Stimulated activated naive CD4-positive, alpha-beta T cell (primary cell): ENCODE results near the gene HRH4.
A peak's percentile ranks its signal among the peaks of the same experiment; 100 is the strongest.

ENCODE experiments used
- DNase-seq, 6 experiments: peaks; one replicate each; lab custom pipeline; 2025; lab: John Stamatoyannopoulos, UW

HRH4 gene

GRCh38 chr18:24465486-24465885, 5.0 kb downstream of the HRH4 start:
- no peak for DNase-seq

GRCh38 chr18:24466771-24467170, 6.3 kb downstream of the HRH4 start:
- no peak for DNase-seq

GRCh38 chr18:24470022-24470618, 9.7 kb downstream of the HRH4 start:
- no peak for DNase-seq

GRCh38 chr18:24470805-24471204, 10.4 kb downstream of the HRH4 start:
- DNase-seq: no peak

GRCh38 chr18:24472591-24472990, 12.2 kb downstream of the HRH4 start:
- DNase-seq: no peak

- DNase-seq: no peak
These were observed 14.0 kb downstream of the HRH4 start for GRCh38 chr18:24474406-24474805.

- DNase-seq: no peak
These were observed 15.6 kb downstream of the HRH4 start for GRCh38 chr18:24475926-24476589.

- no peak for DNase-seq
These were observed 18.9 kb downstream of the HRH4 start for GRCh38 chr18:24479371-24479770.

DNA sequence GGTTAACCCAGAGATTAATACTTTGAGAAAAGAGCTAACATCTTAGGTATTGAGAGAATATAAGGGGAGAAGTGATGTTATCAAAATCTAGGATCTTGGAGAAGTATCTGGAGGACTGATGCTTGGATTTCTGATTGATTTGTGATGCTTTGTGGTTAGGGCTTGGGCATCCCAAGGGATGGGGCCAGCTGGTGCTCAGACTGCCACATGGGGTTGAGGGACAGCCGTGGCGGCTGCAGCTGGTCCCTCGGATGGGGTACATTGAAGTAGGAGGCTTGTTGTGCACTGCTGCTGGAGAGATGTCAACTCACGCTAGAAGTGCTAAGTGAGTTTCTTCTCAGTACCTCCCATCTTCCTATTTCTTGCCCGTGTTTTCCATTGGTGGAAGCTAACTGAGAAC, 22.4 kb downstream of the HRH4 start:
- DNase-seq: no peak

GRCh38 chr18:24485681-24486080, 25.2 kb downstream of the HRH4 start:
- DNase-seq: no peak

DNA sequence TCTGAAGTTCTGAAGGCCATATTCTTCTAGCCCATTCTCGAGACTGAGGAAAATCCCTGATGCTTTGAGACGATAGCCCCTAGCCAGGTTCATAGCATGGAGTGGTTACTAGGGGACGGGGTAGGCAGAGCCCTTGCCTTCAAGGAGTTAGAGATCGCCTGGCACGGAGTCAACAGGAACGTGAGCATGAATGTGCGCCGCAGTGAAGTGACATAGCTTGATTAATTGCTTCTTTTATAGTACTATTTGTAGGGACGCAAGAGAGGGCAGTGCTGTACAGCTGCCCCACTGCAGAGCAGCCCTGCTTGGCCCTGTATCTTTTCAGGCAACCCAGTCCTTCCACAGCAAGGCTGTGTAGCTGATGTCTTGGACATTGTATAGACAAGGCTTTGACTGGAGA, 26.2 kb downstream of the HRH4 start:
- no peak for DNase-seq

DNA sequence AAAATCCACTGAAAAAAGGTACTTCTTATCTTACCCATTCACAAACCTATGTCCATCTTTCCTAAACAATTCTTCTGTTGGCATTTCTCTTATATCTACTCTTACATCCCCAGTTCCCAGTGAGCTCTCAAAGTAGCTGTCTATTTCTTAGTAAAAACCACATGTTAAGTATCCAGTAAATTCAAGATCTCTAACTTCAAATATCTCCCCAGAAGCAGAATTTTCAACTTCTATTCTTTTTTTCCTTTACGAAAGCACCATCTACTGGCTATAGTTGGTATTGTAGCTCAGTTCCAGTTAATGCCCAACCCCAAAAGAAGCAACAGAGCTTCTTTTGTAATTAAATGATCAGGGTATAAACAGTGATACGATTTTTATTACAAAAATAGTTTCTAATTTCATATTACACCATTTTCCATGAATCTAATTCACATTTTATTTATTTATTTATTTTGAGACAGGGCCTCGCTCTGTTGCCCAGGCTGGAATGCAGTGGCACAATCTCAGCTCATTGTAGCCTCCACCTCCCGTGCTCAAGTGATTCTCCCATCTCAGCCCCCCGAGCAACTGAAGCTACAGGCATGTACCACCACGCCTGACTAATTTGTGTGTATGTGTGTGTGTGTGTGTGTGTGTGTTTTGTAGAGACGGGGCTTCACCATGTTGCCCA, 28.5 kb downstream of the HRH4 start:
- DNase-seq: peak in 2 of 6 experiments; percentile 16 to 44

- DNase-seq: no peak
These were observed 30.1 kb downstream of the HRH4 start for GRCh38 chr18:24490539-24490938.

- no peak for DNase-seq
These were observed 31.7 kb downstream of the HRH4 start for GRCh38 chr18:24491927-24492834.

GRCh38 chr18:24494586-24494985, 34.1 kb downstream of the HRH4 start:
- no peak for DNase-seq

DNA sequence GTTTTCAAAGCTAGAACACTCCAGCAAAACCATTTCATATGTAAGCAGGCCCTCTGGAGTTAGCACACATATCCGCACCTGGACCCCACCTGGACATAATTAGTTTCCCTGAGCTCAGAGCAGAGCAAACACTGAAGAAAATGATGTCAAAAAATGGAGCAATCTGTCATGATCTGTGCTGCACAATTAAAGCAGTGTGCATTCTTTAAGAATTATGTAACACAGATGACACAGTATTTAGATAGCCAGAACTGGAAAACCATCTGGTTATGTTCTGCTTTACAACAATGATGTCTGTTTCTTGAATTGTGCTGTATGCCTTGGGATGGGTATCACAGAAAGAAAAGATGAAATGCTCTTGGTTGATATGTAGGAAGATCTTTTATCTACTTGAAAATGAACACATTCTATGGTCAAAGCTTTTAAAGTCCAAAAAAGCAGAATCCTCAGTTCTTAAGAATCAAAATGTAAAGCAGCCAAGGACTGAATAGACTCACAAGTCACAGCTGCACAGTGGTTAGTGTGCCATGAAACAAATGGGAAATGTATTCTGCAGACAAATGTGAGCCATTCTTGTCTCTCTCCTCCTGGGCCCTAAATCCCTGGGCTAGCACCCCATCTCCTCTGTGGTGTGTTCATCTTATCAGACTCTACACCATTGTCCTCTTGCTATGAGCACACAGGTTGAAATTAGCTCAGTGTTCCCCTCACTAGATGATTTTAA, 36.8 kb downstream of the HRH4 start:
- DNase-seq: no peak

GRCh38 chr18:24499814-24500213, 39.4 kb downstream of the HRH4 start:
- no peak for DNase-seq

GRCh38 chr18:24500217-24500616, 39.8 kb downstream of the HRH4 start:
- no peak for DNase-seq

DNA sequence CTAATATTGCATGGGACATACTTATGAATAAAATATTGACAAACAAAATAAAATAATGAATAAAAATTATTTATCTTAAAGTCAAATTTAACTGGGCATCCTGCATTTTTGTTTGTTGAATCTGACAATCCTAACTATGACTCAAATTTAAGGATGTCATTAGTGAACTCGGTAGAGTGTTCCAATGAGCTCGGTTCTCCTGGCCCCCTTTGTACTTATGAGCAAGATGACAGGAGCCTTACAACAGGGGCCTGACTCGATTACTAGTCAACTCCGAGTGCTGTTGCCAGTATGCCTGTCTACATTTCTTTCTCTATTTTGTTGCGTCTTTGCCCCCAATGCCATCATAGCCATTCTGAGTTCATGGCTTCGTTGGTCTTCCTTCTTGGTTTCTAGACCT, 40.3 kb downstream of the HRH4 start:
- no peak for DNase-seq

DNA sequence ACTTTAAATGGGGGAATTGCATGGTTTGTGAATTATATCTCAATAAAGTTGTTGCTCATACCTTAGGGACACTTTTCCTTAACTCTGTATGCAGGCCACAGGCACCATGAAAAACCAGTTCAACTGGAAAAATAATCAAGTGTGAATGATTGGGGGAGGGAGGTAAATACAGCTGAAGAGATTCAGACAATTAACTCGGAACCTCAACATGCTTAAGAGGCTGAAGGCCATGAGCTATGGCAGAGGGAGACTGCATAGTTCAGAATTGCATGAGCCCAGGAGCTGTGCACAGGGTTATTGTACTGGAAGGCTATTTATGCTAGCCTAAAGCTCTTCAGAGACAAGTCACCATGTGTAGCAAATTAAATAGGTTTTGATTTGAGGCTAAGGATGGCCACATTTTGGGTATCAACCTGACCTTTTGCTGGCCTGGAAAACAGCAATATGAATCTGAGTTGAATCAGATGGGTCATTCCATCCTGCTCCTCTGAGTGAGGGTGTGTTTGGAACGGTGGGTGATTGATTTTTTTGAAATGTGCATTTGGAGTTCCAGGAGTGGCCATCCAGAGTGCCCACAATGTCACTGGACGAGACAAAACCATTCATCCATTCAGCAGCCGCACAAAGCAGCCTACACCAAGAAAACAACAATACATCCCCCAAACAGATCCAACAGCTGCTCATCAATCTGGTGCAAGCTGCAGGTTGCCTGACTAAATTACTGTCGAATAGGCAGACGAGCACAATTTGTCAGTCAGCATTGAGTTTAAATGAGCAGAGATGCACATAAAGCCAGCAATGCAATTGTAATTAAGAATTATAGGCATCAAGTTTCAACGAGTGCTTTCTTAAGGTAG, 42.5 kb downstream of the HRH4 start:
- DNase-seq: no peak

- DNase-seq: no peak
These were observed 44.0 kb downstream of the HRH4 start for GRCh38 chr18:24504401-24504800.
